Muscle of back (tissue), 11 donors: ENCODE results near the gene CD247. TPM values are rescaled to one million over a fixed set of nuclear protein-coding genes. Genes with fewer than 3 reads are reported as not detected.
A peak's percentile ranks its signal among the peaks of the same experiment; 100 is the strongest.

Experiments used
- DNase-seq, 3 donors: peaks; one replicate each; pipeline versions ENCODE4 v3.0.0 to v3.0.0-alpha.2; 2013
- polyA plus RNA-seq, 10 donors: library from polyadenylated mRNA; unstranded; fragments of 120-200 nt; gene quantifications; one replicate each; pipeline ENCODE4 v1.2.1, GENCODE V29; 2013; ENCODE audit not compliant: insufficient read length in 10 of 10

Gene CD247
- polyA plus RNA-seq, 10 donors: 0.19 to 9.7 (median 0.52) TPM

- DNase-seq: no peak
These were observed 78.0 kb downstream of the CD247 start for GRCh38 chr1:167440345-167440744.

- DNase-seq: peak in 2 of 3 donors; percentile 18 to 74
These were observed 78.9 kb downstream of the CD247 start for GRCh38 chr1:167439301-167439988.

- no peak for DNase-seq
These were observed 79.9 kb downstream of the CD247 start for GRCh38 chr1:167438171-167439138.

- no peak for DNase-seq
These were observed 82.8 kb downstream of the CD247 start for GRCh38 chr1:167435484-167435883.

GRCh38 chr1:167434306-167434705 lies 84.0 kb downstream of the CD247 start:
- no peak for DNase-seq

GRCh38 chr1:167433884-167434283 lies 84.4 kb downstream of the CD247 start:
- DNase-seq: no peak

- DNase-seq: no peak
These were observed 85.5 kb downstream of the CD247 start for GRCh38 chr1:167432780-167433179.

GRCh38 chr1:167431909-167432650 lies 86.2 kb downstream of the CD247 start:
- DNase-seq: no peak

- no peak for DNase-seq
These were observed 86.9 kb downstream of the CD247 start for GRCh38 chr1:167431261-167431908.

GRCh38 chr1:167430849-167431242 lies 87.5 kb downstream of the CD247 start:
- no peak for DNase-seq

- DNase-seq: no peak
These were observed 88.0 kb downstream of the CD247 start for GRCh38 chr1:167430134-167430848.

- DNase-seq: no peak
These were observed 88.7 kb downstream of the CD247 start for GRCh38 chr1:167429612-167430011.

GRCh38 chr1:167428395-167428794 lies 89.9 kb downstream of the CD247 start:
- DNase-seq: peak in 2 of 3 donors; percentile 21 to 48

- DNase-seq: peak; percentile 28 to 59 (median 34)
These were observed 90.5 kb downstream of the CD247 start for GRCh38 chr1:167427848-167428247.

GRCh38 chr1:167426716-167427115 lies 91.6 kb downstream of the CD247 start:
- no peak for DNase-seq

- no peak for DNase-seq
These were observed 92.8 kb downstream of the CD247 start for GRCh38 chr1:167425482-167425881.

GRCh38 chr1:167423684-167424619 lies 94.4 kb downstream of the CD247 start:
- no peak for DNase-seq

- no peak for DNase-seq
These were observed 97.8 kb downstream of the CD247 start for GRCh38 chr1:167420510-167420909.

- no peak for DNase-seq
These were observed 99.1 kb downstream of the CD247 start for GRCh38 chr1:167419245-167419644.

GRCh38 chr1:167418391-167418790 lies 99.9 kb downstream of the CD247 start:
- DNase-seq: no peak
